NK-92 (cell line): ENCODE measurements around the gene CFAP91.
"Not testable (repeated sequence)": the region's sequence is repeated elsewhere in the genome, so short reads cannot be mapped to it uniquely, and the experiment has no call there.

Source experiments
- DNase-seq: peaks from one replicate; lab custom pipeline; 2025; ENCODE audit not compliant: unreplicated experiment; lab: John Stamatoyannopoulos, UW

The CFAP91 gene

DNA sequence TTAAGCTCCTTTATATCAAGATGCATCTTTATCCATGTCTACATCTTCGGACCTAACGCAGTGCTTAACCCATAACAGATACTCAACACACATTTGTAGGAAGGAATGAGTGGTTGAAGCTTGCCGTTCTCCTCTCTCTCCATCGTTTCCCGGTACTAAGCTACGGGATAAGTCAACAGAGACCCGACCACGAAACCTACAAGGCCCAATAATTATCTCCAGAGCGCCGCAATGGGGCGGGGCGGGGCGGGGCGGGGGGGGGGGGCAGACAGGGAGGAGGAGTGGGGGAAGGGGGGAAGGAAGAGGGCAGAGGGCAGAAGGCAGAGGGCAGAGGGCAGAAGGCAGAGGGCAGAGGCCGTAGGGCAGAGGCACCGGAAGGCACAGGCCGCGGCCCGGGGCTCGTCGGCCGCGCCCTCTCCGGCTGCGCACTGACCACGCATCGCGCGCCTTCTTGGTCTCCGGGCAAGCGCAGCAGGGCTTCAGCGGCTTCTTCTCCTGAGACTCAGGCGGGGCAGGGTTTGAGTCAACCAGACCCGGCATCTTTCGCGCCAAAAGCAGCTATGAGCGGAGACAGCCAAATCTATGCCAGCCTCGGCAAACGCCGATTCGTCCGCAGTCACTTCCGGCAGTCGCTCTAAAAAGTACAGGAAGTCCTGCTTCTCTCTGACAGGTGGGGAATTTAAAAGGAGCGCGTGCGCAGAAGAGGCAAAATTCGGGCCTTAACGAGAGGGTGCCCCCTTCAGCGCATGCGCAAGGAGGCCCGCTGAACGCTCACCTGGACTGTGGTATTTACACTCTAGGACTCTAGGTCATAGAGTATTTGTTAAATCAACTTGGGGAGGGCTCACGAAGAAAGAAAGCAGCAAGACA is 25.8 kb upstream of the CFAP91 start, which contains the start of gene COX17:
Gene COX17 (minus strand): TSS at position 636 of the 870 bp plus-strand sequence. CDS start 96 bp downstream, at position 540.
- peak; percentile 85 for DNase-seq

DNA sequence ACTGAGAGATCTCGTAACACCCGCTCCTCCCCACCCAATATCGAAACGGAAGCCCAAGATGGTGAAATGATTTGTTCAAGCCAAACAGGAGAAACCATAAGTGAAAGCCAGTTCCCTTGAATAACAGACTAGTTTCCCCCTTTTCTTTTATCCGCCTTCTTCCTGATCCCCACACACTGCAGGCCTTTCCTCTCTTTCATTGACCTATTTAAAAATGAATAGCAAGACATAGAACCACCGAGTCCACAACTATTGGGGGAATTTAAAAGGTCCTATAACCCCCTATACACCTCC is 25.2 kb upstream of the CFAP91 start:
- DNase-seq = no peak

DNA sequence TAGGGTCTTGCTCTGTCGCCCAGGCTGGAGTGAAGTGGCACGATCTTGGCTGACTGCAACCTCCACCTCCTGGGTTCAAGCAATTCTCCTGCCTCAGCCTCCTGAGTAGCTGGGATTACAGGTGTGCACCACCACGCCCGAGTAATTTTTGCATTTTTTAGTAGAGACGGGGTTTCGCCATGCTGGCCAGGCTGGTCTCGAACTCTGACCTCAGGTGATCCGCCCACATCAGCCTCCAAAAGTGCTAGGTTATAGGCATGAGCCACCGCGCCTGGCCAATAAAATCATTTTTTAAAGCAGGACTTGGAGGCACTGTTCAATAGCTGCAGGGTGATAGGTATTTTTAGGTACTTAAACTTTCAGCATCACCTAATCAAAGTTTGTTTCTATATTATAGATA is 24.6 kb upstream of the CFAP91 start:
- not testable (repeated sequence) for DNase-seq

DNA sequence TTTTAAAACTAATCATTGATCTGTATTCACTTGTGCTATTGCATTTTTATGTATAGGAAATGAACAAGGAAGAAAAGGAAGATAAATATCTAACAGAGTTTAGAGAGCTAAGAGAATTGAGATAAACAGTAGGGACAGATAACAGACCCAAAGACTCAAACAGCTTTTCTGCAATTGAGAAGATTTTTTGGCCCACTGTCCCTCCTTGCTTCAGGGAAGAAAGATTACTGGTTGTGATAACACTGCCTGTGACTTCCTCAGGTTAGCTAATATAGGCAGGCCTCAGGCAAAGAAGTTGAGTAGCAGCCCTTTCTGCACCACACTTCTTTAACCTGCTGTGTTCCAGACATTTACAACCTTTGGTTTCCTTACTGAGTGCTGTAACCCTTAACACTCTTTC is 22.9 kb upstream of the CFAP91 start:
- DNase-seq = no peak

DNA sequence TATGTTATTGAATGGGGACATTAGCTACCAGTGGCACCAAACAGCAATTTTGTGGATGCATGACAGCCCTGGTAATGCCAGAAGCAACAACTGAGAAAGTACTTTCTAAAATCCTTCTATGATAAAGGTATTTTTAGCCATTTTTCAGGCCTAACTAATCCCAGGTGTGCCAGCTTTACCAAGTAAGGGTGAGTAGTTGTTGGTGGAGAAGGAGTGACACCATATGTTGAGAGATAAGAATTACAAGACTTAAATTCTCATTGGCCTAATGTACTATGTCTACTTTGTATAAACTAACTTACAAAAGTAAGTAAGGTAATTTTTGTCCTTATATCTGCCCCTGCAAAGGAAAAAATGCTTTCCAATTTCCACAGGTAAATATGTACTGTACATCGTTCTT is 21.5 kb upstream of the CFAP91 start:
- no peak for DNase-seq

DNA sequence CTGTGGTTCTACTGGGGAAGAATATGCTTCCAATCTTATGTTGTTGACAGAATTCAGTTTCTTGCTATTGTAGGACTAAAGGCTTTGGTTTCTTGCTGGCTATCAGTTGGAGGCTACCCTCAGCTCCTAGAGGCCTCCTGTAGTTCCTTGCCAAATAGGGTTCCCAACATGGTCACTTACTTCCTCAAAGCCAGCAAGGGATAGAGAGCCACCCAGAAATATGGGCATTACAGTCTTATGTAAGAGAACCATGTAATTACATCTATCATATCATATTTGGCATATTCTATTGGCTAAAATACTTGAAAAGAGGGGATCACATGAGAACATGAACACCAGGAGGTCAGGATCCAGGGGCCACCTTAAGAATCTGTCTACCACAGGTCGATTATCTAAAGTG is 19.4 kb upstream of the CFAP91 start:
- DNase-seq = no peak

DNA sequence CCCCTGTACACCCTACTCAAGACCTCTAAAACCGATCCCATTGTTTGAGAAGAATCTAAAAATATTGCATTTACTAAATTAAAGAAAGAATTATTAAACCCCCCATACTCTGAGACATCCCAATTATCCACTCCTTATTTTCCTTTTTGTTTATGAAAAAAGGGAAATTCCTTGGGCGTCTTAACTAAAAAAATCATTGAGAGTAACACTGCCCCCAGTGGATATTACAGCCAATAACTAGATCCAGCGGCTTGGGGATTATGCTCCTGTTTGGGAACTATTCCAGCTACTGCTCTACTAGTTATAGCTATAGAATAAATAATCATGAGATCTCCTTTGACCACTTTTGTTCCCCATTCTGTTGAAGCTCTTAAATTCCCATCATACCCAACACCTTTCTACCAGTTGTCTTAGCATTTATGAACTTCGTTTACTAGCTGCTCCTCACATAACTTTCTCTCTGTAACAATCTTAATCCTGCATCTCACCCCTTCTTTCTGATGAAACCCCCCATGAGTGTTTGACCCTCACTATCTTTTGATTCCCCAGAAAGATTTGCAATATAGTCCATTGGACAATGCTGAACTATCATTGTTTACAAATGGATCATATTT is 12.7 kb upstream of the CFAP91 start:
- no peak for DNase-seq

DNA sequence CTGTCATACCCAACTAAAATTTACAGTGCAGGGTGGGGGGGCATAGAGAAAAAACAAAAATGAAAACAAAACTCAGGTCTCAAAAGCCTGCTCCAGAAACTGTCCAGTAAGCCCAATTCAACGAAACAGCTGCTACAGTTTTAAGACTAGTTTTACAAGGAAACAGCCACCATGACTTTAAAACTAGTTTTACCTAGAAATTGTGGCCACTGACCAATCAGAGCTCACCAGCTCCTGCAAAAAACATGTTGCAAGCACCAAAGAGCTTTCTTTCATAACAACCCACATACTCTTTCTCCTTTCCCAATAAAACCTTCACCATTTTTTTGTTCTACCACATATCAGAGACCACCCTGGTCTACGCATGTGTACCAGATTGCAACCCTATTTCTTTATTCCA is 7.3 kb upstream of the CFAP91 start:
- no peak for DNase-seq

DNA sequence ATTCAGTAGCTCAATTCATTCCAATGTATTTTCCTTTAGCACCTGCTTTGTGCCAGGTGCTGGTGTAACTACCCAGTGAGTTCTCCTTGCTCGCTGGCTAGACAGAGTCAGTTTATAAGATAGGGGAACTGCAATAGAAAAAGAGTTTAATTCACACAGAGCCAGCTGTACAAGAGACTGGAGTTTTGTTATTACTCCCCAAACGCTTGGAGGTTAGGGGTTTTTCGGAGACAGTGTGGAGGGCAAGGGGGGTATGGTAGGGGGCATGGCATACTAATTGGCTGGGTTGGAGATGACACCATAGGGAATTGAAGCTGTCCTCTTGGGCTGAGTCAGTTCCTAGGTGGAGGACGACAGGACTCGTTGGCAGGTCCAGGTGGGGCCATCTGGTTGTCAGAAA is 5.4 kb upstream of the CFAP91 start:
- DNase-seq = no peak

DNA sequence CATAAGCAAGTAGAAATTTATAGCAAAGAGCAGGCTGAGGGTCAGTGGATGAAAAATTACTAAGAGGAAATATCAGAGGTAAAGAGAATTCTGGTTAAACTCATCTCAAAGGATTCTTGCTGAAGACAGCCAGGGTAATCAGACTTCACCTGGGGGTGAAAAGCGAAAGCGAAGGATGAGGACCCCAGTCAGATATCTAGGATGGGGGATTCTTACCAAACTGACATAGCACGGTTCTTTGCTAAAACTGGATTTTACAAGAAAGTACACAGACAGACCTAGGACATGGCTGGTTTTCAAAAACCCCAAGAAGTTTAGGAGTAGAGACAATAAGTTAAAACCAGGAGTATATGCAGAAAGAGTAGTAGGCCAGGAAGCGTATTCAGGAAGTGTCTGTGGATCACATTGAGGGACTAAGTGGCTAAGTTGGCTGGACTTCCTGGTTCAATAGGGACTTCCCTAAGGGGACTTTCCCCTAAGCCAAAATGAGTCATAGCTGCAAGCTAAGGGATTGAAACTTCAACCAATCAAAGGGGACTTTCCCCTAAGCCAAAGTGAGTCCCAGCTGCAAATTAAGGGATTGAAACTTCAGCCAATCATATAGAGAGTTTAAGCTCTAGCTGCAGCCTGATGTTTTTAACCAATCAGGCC is 2.4 kb upstream of the CFAP91 start:
- DNase-seq = no peak

DNA sequence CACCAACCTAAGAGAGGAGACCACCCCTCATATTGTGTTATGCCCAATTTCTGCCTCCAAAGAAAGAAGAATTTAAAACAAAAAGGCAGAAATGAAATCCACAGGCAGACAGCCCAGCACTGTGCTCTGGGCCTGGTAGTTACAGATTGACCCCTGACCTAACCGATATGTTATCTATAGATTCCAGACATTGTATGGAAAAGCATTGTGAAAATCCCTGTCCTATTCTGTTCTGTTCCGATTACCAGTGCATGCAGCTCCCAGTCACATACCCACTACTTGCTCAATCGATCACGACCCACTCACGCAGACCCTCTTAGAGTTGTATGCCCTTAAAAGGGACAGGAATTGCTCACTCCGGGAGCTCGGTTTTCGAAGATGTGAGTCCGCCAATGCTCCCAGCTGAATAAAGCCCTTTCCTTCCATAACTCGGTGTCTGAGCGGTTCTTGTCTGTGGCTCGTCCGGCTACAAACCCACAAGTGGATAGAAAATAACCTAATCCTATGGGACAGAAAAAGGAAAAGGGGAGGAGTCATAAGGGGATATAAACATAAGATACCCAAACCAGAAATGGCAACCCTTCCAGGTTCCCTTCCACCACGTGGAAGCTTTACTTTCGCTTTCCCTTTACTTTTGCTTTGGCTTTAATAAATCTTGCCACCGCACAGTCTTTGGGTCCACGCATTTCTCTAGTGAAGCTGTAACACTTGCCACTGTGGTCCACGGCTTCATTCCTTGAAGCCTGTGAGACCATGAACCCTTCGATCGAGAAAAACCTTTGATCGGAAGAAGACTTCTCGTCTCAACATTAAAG is 1.7 kb upstream of the CFAP91 start:
- no peak for DNase-seq

DNA sequence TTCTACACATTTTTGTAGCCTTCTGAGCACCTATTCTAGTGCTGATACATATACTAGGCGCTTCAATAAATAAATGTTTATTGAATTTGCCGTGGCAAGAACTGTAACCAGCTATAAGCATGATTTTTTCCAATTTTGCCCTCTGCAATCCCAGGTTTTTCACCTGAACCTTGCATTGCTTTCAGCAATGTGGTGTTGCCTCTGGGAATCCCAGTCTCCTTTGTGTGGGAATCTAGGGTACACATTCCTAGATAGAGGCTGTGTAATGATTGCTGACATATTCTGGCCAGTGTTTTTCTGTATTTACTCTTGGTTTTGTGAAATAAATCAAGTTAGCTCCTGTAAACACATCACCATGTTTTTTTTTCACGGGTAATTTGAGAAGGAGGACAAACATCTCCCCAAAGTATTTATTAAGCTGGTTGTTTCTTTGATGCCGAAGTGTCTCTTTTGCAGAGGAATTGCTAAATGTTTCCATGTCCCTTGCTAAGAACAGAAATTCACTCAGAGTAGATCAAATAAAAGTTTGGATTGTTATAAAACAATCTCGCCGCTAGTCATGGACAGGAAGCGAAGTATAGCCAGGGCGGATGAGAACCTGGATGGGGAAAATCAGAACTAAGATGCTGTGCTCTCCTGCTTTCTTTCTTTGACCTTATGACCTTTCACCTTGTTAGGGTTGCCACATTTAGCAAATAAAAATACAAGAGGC is 1.2 kb downstream of the CFAP91 start:
- no peak for DNase-seq

DNA sequence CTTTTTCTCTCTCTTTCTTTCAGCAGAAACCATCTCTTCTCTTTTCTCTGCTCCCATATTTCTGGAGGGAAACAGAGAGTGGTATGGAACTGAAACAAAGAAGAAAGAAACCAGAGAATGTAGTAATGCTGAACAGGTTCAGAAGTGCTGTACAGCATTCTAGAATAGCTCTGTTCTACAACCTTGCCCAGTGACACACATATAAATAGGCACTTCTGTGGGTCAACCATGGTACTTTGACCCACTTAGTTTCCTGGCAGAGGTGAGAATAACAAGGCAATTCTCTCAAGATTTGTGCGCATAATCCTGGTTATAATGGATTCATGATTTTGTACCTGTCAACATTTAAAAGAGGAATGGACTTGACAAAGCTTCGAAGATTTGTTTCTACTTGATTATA is 12.3 kb downstream of the CFAP91 start:
- no peak for DNase-seq

DNA sequence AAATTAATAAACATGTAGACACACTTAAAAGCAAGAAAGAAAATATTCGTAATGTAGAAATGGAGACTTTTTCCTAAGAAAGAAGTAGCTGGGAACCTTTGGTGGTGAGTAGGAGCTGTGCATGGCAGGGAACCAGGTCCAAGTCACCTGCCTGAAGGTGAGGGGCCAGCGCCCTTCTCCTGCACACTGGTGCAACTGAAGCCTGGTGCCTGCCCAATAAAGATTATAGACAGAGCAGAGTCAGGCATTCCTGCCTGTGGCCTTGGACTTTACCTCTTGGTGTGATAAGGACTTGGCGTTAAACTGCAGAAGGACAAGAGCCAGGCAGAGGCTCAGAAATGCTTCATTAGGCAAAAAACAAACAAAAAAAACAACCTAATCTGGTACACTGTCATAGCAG is 14.2 kb downstream of the CFAP91 start:
- no peak for DNase-seq

DNA sequence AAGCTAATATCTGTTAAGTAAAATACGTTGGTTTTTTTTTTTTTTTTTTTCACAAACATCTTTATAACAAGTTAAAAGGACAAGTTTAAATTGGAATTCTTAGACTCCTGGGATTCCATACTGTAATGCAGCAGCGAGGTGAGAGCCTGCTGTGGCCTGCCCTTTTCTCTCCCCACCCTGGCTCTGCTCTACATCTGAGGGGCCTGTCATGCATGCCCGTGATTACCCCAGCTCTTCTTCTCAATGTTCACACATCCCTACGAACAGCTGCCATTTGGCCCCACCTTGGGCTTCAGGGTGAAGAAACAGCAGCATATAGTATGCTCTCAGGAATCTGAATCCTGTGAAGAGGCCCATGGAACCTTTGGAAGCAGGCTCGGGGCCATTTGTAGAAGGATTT is 14.7 kb downstream of the CFAP91 start:
- DNase-seq = no peak

DNA sequence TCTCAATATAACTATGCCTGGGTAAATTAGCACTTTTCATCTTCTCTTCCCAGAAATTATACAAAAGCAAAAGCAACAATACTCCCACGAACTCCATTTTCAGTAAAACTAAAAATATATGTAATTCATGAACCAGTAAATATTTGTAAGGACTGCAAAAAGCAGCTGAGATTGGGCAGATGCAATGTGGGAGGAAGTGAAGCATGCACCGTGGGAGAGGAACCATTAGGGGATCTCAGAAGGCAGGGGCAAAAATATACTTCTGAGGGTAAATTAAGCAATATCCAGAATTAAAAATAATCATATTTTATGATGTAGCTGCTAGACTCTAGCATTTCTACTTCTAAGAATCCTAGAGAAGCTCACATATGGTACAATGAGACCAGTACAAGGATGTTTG is 20.2 kb downstream of the CFAP91 start:
- no peak for DNase-seq

DNA sequence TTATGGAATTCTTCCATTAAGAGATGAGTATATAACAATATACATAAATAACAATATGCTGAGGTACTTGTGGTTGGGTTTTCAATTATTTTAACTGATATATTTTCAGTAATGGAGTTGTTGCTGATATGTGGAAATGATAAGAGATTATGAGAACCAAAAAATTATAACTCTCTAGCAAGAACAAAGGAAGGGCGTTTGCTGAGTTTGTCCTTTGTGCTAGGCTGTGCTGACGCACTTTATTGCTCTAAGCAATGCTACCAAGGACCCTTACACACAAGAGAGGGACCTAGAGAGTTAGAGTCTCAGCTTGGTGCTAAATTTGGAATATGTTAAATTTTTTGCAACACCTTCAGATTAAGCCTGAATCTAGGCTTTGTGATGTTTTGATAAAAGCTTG is 24.1 kb downstream of the CFAP91 start:
- no peak for DNase-seq

DNA sequence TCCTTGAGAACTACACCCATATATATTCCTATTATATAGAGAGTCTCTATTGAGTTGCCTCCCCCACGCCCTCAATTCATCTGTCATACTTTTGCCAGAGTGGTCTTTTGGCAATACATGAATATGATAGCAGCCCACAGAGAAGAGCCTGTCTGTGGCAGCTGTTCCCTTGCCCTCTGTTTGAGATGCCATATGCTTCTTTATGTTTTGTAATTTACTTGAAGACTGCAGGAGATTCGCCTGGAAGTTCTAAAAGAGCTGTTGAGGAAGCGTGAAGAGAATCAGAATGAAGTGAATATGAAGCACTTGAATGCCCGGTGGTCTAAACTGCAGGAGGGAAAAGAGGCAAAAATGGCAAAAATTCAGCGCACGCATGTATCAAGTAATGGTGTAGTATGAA is 27.2 kb downstream of the CFAP91 start:
- no peak for DNase-seq

DNA sequence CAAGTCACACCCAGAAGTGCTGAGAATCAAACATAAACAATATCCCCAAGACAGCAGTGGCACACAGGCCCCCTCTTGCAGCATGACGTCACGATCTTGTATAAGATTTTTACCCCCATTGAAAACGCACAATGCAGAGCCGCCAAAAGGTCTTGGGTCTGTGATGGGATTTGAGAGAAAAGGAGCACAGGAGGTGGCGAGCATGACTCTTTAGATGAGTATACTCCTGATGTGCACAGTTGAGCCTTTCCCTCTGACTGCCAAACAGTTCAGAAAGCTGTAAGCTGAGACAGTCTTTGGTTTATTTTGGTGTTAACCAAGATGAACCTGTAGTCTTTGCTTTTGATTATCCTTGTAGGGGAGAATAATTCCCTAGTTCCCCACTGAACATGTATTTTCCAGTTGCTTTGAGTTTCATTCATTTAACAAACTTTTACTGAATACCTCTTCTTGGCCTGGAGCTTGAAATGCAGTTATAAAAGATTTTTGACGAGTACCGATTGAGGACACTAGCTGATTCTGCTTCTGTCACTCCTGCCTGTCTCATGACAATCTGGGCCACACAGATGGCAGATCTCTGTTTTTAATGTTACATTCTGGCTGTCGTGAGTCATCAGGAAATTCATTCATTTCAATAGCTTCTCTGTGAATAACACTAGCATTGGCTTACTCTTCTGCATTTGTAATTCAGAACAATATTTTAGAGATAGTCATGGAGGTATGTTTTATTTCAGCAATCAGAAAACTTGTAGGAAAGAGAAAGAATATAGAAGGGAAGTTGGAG is 28.9 kb downstream of the CFAP91 start:
- DNase-seq = no peak

DNA sequence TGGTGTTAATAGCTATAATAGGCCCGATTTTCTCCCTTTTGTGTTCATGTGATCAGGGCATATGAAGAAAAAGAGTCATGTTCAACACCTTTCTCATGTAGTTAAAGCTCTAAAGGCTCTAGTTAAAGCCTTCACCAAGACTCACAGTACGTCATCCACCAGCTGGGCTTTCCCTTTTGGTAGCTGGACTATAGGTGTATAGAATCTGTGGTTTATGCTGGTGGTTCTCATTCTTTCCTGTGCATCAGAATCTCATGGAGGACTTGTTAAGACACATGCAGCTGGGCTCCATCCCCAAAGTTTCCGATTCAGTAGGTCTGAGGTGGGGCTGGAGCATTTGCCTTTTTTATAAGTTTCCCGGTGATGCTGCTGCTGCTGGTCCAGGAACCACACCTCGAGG is 31.0 kb downstream of the CFAP91 start:
- DNase-seq = no peak
